ENCODE results near the gene SIM1. TPM values are rescaled to one million over a fixed set of nuclear protein-coding genes. Genes with fewer than 3 reads are reported as not detected.
A peak's percentile ranks its signal among the peaks of the same experiment; 100 is the strongest.

The SIM1 gene
- total RNA-seq, 1 donor from 2014 or later: not detected

GRCh38 chr6:100454551-100455229 is 10.0 kb downstream of the SIM1 start:
- H3K27me3 ChIP-seq (ENCODE audit: insufficient read depth, low read length): peaks cover 100% of the 10 kb centered on the region
- no peaks in the 10 kb centered on the region for H3K9me3 ChIP-seq (ENCODE audit: insufficient read depth, low read depth, low read length)
- Mint-ChIP-seq H3K9me3 (ENCODE audit: unreplicated experiment) (peaks cover 10% of the 10 kb centered on the region), H3K27ac (ENCODE audit: unreplicated experiment) (peak overlapping the region; percentile 77), H3K4me3 (ENCODE audit: unreplicated experiment) (no peak overlapping the region), H3K36me3 (ENCODE audit: low read depth, unreplicated experiment) (no peaks in the 10 kb centered on the region), H3K4me1 (ENCODE audit: low read depth, unreplicated experiment) (no peaks in the 10 kb centered on the region), H3K27me3 (ENCODE audit: low read depth, unreplicated experiment) (peaks cover 15% of the 10 kb centered on the region)
- H3K4me2 ChIP-seq (ENCODE audit: low read length): peak overlapping the region; percentile 53
- no peaks in the 10 kb centered on the region for H3K79me2 ChIP-seq (ENCODE audit: insufficient read depth, low read length)
- H3K4me1 ChIP-seq (ENCODE audit: insufficient read depth, low read length): peaks cover 3% of the 10 kb centered on the region
- DNase-seq (ENCODE audit: low read depth) (no peak), FAIRE-seq (no peak)
- no peak overlapping the region for H3K27ac ChIP-seq (ENCODE audit: low read depth, low read length)
- no peaks in the 10 kb centered on the region for H3K36me3 ChIP-seq (ENCODE audit: insufficient read depth, low read length)
- H2AFZ ChIP-seq (ENCODE audit: low read depth, low read length): no peak overlapping the region
- no peak overlapping the region for H3K4me3 ChIP-seq (ENCODE audit: insufficient read depth, low read depth, low read length)
- peaks cover 3% of the 10 kb centered on the region for H4K20me1 ChIP-seq (ENCODE audit: insufficient read depth, low read length)
- no peak overlapping the region for H3K9ac ChIP-seq (ENCODE audit: low read length)
- TF ChIP-seq EZH2 (IDR thresholded peaks at IDR 0.05; ENCODE audit: insufficient read depth, low read length) (no peak), CTCF (IDR thresholded peaks at IDR 0.05; ENCODE audit: insufficient read depth, low read depth, low read length) (no peak)

- no peaks in the 10 kb centered on the region for H3K36me3 Mint-ChIP-seq (ENCODE audit: low read depth, unreplicated experiment)
- no peaks in the 10 kb centered on the region for H3K4me1 Mint-ChIP-seq (ENCODE audit: low read depth, unreplicated experiment)
- peaks cover 13% of the 10 kb centered on the region for H3K27me3 Mint-ChIP-seq (ENCODE audit: low read depth, unreplicated experiment)
- DNase-seq (ENCODE audit: low read depth) (no peak), FAIRE-seq (no peak)
- no peaks in the 10 kb centered on the region for H3K9me3 ChIP-seq (ENCODE audit: insufficient read depth, low read depth, low read length)
- H3K27ac Mint-ChIP-seq (ENCODE audit: unreplicated experiment): no peak overlapping the region
- TF ChIP-seq EZH2 (IDR thresholded peaks at IDR 0.05; ENCODE audit: insufficient read depth, low read length) (peak; percentile 67), CTCF (IDR thresholded peaks at IDR 0.05; ENCODE audit: insufficient read depth, low read depth, low read length) (no peak)
- H4K20me1 ChIP-seq (ENCODE audit: insufficient read depth, low read length): peaks cover 3% of the 10 kb centered on the region
- peaks cover 3% of the 10 kb centered on the region for H3K4me1 ChIP-seq (ENCODE audit: insufficient read depth, low read length)
- H3K9me3 Mint-ChIP-seq (ENCODE audit: unreplicated experiment): peaks cover 13% of the 10 kb centered on the region
- H3K4me3 Mint-ChIP-seq (ENCODE audit: unreplicated experiment): no peak overlapping the region
- no peak overlapping the region for H2AFZ ChIP-seq (ENCODE audit: low read depth, low read length)
- no peaks in the 10 kb centered on the region for H3K36me3 ChIP-seq (ENCODE audit: insufficient read depth, low read length)
- peaks cover 100% of the 10 kb centered on the region for H3K27me3 ChIP-seq (ENCODE audit: insufficient read depth, low read length)
- H3K27ac ChIP-seq (ENCODE audit: low read depth, low read length): no peak overlapping the region
- H3K79me2 ChIP-seq (ENCODE audit: insufficient read depth, low read length): no peaks in the 10 kb centered on the region
- H3K4me3 ChIP-seq (ENCODE audit: insufficient read depth, low read depth, low read length): no peak overlapping the region
- no peak overlapping the region for H3K9ac ChIP-seq (ENCODE audit: low read length)
- H3K4me2 ChIP-seq (ENCODE audit: low read length): peak overlapping the region; percentile 53
Measured at GRCh38 chr6:100453701-100454521, 10.8 kb downstream of the SIM1 start.

Data from astrocyte (in vitro differentiated cells and primary cell).